ENCODE data around the gene SLC2A11. TPM values are rescaled to one million over a fixed set of nuclear protein-coding genes. Genes with fewer than 3 reads are reported as not detected.

Gene SLC2A11
- total RNA-seq, 2 experiments from 2014 or later = 16.4 to 50.2 TPM

GRCh38 chr22:23883658-23884057, 26.0 kb downstream of the SLC2A11 start:
- Histone ChIP-seq H3K4me1 (ENCODE audit: insufficient read depth, low read length, poor library complexity, severe bottlenecking) (no peaks in the 10 kb centered on the region), H3K79me2 (ENCODE audit: insufficient read depth, low read depth, low read length) (no peaks in the 10 kb centered on the region), H3K4me2 (ENCODE audit: low read length) (no peak overlapping the region), H3K36me3 (ENCODE audit: insufficient read depth, low read length) (peaks cover 4% of the 10 kb centered on the region; the same call in 1 of the 2 replicates), H3K4me3 (ENCODE audit: low read depth, low read length, poor library complexity, severe bottlenecking) (no peak overlapping the region), H2AFZ (ENCODE audit: low read length) (no peak overlapping the region), H3K9me2 (ENCODE audit: insufficient read depth, low read length) (no peaks in the 10 kb centered on the region), H3K9me3 (ENCODE audit: low read length) (no peaks in the 10 kb centered on the region), H4K20me1 (ENCODE audit: insufficient read depth, low read length) (no peaks in the 10 kb centered on the region), H3K27ac (ENCODE audit: low read depth, low read length, poor library complexity, severe bottlenecking) (no peak overlapping the region)
- BruUV-seq (replicated peaks) = no TSS peak
- ChIA-PET POLR2A (no interaction called here), CTCF (ENCODE audit: unreplicated experiment) (no interaction called here)
- intact Hi-C loops (cut with micrococcal nuclease; ENCODE audit: unreplicated experiment) = no loop called here
- no peak for DNase-seq (ENCODE audit: low spot score)
- TF ChIP-seq CTCF (conservative IDR thresholded peaks at IDR 0.05; ENCODE audit: low read length) (no peak), EZH2phosphoT487 (IDR thresholded peaks at IDR 0.05; ENCODE audit: borderline replicate concordance, low read depth, low read length) (no peak)

DNA sequence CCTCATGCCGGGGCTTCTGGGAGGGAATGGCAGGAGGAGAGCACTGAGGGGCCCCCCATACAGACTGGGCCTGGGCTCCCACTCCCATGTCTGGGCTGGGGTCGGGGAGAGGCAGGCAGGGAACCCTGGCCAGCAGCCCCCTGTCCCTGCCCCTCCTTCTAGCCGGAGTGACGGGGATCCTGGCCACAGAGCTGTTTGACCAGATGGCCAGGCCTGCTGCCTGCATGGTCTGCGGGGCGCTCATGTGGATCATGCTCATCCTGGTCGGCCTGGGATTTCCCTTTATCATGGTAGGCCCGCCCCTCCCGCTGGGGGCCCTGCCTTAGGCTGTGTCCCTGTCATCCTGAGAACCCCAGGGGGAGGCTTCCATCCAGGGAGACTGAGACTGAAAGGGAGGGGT, 26.5 kb downstream of the SLC2A11 start:
- no TSS peak for BruUV-seq (replicated peaks)
- DNase-seq (ENCODE audit: low spot score) = no peak
- TF ChIP-seq CTCF (conservative IDR thresholded peaks at IDR 0.05; ENCODE audit: low read length) (no peak), EZH2phosphoT487 (IDR thresholded peaks at IDR 0.05; ENCODE audit: borderline replicate concordance, low read depth, low read length) (no peak)
- no peak overlapping the region for H2AFZ ChIP-seq (ENCODE audit: low read length)
- H3K4me1 ChIP-seq (ENCODE audit: insufficient read depth, low read length, poor library complexity, severe bottlenecking) = no peaks in the 10 kb centered on the region
- peaks cover 4% of the 10 kb centered on the region; the same call in 1 of the 2 replicates for H3K36me3 ChIP-seq (ENCODE audit: insufficient read depth, low read length)
- H3K4me3 ChIP-seq (ENCODE audit: low read depth, low read length, poor library complexity, severe bottlenecking) = no peak overlapping the region
- H4K20me1 ChIP-seq (ENCODE audit: insufficient read depth, low read length) = no peaks in the 10 kb centered on the region
- H3K79me2 ChIP-seq (ENCODE audit: insufficient read depth, low read depth, low read length) = no peaks in the 10 kb centered on the region
- ChIA-PET POLR2A (no interaction called here), CTCF (ENCODE audit: unreplicated experiment) (no interaction called here)
- no peaks in the 10 kb centered on the region for H3K9me2 ChIP-seq (ENCODE audit: insufficient read depth, low read length)
- no peak overlapping the region for H3K27ac ChIP-seq (ENCODE audit: low read depth, low read length, poor library complexity, severe bottlenecking)
- intact Hi-C loops (cut with micrococcal nuclease; ENCODE audit: unreplicated experiment) = no loop called here
- H3K9me3 ChIP-seq (ENCODE audit: low read length) = no peaks in the 10 kb centered on the region
- no peak overlapping the region for H3K4me2 ChIP-seq (ENCODE audit: low read length)

- no peak for DNase-seq (ENCODE audit: low spot score)
- H3K79me2 ChIP-seq (ENCODE audit: insufficient read depth, low read depth, low read length) = no peaks in the 10 kb centered on the region
- intact Hi-C loops (cut with micrococcal nuclease; ENCODE audit: unreplicated experiment) = no loop called here
- BruUV-seq (replicated peaks) = no TSS peak
- ChIA-PET POLR2A (interaction anchor here (0.9 kb wide), 1 partner anchor 24 kb away, joined by 6 read pairs; no protein-coding TSS in a partner anchor), CTCF (ENCODE audit: unreplicated experiment) (interaction anchor here (1.3 kb wide), 1 partner anchor 25 kb away, joined by 7 read pairs; no protein-coding TSS in a partner anchor)
- no peaks in the 10 kb centered on the region for H3K9me3 ChIP-seq (ENCODE audit: low read length)
- no peak overlapping the region for H2AFZ ChIP-seq (ENCODE audit: low read length)
- H3K4me3 ChIP-seq (ENCODE audit: low read depth, low read length, poor library complexity, severe bottlenecking) = no peak overlapping the region
- no peaks in the 10 kb centered on the region for H3K9me2 ChIP-seq (ENCODE audit: insufficient read depth, low read length)
- no peaks in the 10 kb centered on the region for H4K20me1 ChIP-seq (ENCODE audit: insufficient read depth, low read length)
- no peak overlapping the region for H3K4me2 ChIP-seq (ENCODE audit: low read length)
- H3K27ac ChIP-seq (ENCODE audit: low read depth, low read length, poor library complexity, severe bottlenecking) = no peak overlapping the region
- peaks cover 4% of the 10 kb centered on the region for H3K36me3 ChIP-seq (ENCODE audit: insufficient read depth, low read length)
- TF ChIP-seq EZH2phosphoT487 (IDR thresholded peaks at IDR 0.05; ENCODE audit: borderline replicate concordance, low read depth, low read length) (no peak), CTCF (conservative IDR thresholded peaks at IDR 0.05; ENCODE audit: low read length) (peak; percentile 23; the same call in 1 of the 2 replicates)
- H3K4me1 ChIP-seq (ENCODE audit: insufficient read depth, low read length, poor library complexity, severe bottlenecking) = peaks cover 12% of the 10 kb centered on the region
These were observed 31.1 kb downstream of the SLC2A11 start for GRCh38 chr22:23888615-23889401.

Measured in OCI-LY7 (cell line).